ENCODE data around the gene C2orf49. TPM values are rescaled to one million over a fixed set of nuclear protein-coding genes. Genes with fewer than 3 reads are reported as not detected.
A peak's percentile ranks its signal among the peaks of the same experiment; 100 is the strongest.

The C2orf49 gene
- total RNA-seq, 1 donor from 2014 or later, result 20.8 TPM

DNA sequence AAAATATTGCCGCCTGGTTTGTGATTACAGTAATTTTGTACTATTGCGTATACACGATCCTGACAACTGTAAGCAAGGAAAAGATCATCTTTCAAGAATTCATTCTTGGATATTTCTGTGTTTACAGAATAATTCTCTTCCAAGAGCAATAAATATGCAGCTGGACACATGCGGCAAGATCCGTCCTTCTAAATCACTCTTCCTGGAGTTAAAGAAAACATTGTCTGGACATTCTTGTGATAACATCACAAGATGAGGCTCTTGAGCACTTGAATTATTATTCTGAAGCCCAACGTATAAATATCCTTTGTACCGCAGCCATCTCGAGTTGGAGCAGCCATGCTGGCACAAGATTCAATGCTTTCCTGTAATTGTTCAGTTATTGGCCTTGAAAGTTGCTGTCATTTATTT, 51.6 kb downstream of the C2orf49 start:
- Mint-ChIP-seq H3K27ac (peak overlapping the region; percentile 91), H3K4me1 (peaks cover 38% of the 10 kb centered on the region), H3K9me3 (no peaks in the 10 kb centered on the region), H3K27me3 (ENCODE audit: low read depth) (no peaks in the 10 kb centered on the region), H3K36me3 (peaks cover 25% of the 10 kb centered on the region), H3K4me3 (no peak overlapping the region)
- TF ChIP-seq, protein P1, sequence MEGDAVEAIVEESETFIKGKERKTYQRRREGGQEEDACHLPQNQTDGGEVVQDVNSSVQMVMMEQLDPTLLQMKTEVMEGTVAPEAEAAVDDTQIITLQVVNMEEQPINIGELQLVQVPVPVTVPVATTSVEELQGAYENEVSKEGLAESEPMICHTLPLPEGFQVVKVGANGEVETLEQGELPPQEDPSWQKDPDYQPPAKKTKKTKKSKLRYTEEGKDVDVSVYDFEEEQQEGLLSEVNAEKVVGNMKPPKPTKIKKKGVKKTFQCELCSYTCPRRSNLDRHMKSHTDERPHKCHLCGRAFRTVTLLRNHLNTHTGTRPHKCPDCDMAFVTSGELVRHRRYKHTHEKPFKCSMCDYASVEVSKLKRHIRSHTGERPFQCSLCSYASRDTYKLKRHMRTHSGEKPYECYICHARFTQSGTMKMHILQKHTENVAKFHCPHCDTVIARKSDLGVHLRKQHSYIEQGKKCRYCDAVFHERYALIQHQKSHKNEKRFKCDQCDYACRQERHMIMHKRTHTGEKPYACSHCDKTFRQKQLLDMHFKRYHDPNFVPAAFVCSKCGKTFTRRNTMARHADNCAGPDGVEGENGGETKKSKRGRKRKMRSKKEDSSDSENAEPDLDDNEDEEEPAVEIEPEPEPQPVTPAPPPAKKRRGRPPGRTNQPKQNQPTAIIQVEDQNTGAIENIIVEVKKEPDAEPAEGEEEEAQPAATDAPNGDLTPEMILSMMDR (IDR thresholded peaks at IDR 0.05; ENCODE audit: unreplicated experiment), result no peak
- DNase-seq (ENCODE audit: low spot score in 2 of 2, unreplicated experiment in 2 of 2), result no peak

DNA sequence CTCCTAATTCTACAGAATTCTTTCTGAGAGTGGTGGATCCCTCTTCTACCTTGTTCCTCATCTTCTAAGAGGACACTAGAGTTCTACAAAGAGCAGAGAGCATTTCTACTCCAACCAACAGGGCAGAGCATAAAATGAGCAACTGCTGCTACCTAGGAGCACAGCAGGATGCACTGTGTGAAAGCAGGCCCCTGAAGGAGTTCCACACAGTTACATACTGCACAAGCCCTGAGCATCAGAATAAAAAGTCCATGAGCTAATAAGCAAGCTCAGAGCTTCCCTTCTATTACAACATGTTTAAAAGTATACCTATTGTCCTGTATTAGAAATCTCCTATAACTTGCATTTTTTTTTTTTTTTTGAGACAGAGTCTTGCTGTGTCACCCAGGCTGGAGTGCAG, 53.1 kb downstream of the C2orf49 start:
- TF ChIP-seq, protein P1 (IDR thresholded peaks at IDR 0.05; ENCODE audit: unreplicated experiment), result no peak
- peaks cover 14% of the 10 kb centered on the region for H3K36me3 Mint-ChIP-seq
- no peak for DNase-seq (ENCODE audit: low spot score in 2 of 2, unreplicated experiment in 2 of 2)
- H3K9me3 Mint-ChIP-seq, result no peaks in the 10 kb centered on the region
- no peaks in the 10 kb centered on the region for H3K27me3 Mint-ChIP-seq (ENCODE audit: low read depth)
- H3K4me3 Mint-ChIP-seq, result no peak overlapping the region
- peak overlapping the region; percentile 25 for H3K27ac Mint-ChIP-seq
- peaks cover 45% of the 10 kb centered on the region for H3K4me1 Mint-ChIP-seq

DNA sequence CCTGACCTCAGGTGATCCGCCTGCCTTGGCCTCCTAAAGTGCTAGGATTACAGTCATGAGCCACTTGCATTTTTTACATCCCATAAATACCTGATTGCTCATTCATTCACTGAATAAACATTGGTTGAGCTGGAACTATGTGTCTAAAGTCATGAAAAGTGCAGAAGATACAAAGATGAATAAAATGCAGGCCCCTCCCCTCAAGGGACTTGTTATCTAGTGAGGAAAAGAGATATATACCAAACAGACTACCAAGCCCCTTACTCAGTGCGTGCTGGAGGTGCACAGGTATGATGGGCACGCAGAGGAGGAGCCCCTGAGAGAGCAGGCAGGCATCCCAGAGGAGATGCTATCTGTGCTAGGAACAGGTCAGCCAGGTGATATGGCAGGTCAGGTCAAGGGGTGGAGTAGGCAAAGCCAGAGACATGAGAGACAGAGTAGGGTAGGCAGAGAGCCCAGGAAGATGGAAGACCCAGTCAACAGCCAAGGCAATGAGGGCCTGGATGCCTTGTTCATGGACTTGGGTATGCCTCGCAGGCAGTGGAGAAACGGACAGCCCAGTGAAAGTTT, 53.8 kb downstream of the C2orf49 start:
- peaks cover 15% of the 10 kb centered on the region for H3K36me3 Mint-ChIP-seq
- no peak for DNase-seq (ENCODE audit: low spot score in 2 of 2, unreplicated experiment in 2 of 2)
- TF ChIP-seq, protein P1 (IDR thresholded peaks at IDR 0.05; ENCODE audit: unreplicated experiment), result no peak
- no peaks in the 10 kb centered on the region for H3K9me3 Mint-ChIP-seq
- peaks cover 51% of the 10 kb centered on the region for H3K4me1 Mint-ChIP-seq
- H3K27me3 Mint-ChIP-seq (ENCODE audit: low read depth), result no peaks in the 10 kb centered on the region
- H3K4me3 Mint-ChIP-seq, result no peak overlapping the region
- peak overlapping the region; percentile 13 for H3K27ac Mint-ChIP-seq

DNA sequence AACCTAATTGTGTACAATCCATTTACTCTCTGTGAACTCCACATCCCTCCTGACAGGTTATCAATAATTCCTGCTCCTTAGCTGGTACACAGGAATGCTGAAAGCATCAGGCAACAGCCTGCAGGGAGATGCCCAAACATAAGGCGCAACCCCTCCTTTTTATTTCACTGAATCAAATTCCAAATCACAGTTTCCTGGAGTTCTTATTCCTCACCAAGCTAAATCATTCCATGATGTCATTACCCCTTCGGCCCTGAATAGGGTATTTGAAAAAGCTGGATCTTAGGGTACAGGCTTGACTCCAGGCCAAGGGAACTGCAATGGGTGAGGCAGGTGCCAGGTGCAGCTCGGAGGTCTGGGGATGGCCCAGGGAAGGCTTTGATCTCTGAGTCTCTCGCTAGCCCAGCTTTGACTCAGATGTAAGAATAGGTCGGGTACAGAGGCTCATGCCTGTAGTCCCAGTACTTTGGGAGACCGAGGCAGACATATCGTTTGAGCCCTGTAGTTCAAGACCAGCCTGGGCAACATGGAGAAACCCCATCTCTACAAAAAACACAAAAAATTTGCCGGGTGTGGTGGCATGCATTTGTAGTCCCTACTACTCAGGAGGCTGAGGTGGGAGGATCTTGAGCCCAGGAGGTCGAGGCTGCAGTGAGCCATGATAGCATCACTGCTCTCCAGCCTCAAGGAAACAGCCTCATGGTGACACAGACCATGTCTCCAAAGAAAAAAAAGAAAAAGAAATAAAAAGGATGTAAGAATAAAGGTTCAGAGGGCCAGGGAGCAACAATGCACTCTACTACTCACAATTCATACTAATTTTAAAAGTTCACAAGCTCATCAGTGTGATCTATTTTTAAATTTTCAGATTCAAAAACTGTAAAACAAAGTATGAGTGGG, 54.7 kb downstream of the C2orf49 start:
- no peaks in the 10 kb centered on the region for H3K9me3 Mint-ChIP-seq
- no peak overlapping the region for H3K27ac Mint-ChIP-seq

DNA sequence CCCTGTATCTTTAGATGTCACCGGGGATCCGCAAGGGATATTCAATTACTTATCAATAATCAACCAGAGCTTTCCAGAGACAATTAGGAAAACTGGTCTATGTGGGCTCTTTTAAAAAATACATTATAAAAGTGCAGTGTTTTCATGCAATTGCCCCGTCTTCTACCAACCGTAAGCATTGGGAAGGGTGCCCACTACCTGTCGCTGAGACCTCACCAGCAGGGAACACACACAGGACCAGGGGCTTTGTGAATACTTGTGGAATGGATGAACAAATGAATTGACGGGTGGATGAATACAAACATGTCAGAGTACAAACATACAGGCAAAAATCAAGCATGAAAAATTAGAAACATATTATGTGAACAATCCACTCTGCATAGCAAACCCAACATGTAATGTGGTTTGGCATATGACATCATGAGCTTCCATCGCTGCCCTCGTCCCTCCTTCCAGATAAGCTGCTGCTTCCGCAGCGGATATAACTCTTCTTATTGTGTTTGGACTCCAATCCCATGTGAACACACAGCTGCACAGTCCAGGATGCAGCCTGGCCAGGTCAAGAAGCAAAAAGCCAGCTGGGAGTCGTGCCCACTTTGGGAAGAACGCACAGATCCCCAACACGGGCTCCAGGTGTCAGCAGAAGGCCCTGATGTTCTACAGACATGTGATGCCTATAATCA, 56.2 kb downstream of the C2orf49 start:
- Mint-ChIP-seq H3K27ac (peak overlapping the region; percentile 70), H3K27me3 (ENCODE audit: low read depth) (no peaks in the 10 kb centered on the region), H3K9me3 (no peaks in the 10 kb centered on the region), H3K4me3 (no peak overlapping the region), H3K4me1 (peaks cover 64% of the 10 kb centered on the region), H3K36me3 (peaks cover 11% of the 10 kb centered on the region)
- TF ChIP-seq, protein P1 (IDR thresholded peaks at IDR 0.05; ENCODE audit: unreplicated experiment), result no peak
- DNase-seq (ENCODE audit: low spot score in 2 of 2, unreplicated experiment in 2 of 2), result no peak

More for the DNA sequence above, 54.7 kb downstream of the C2orf49 start:
- Mint-ChIP-seq H3K36me3 (peaks cover 15% of the 10 kb centered on the region), H3K27me3 (ENCODE audit: low read depth) (no peaks in the 10 kb centered on the region), H3K4me1 (peaks cover 56% of the 10 kb centered on the region), H3K4me3 (no peak overlapping the region)
- TF ChIP-seq, protein P1 (IDR thresholded peaks at IDR 0.05; ENCODE audit: unreplicated experiment), result no peak
- DNase-seq (ENCODE audit: low spot score in 2 of 2, unreplicated experiment in 2 of 2), result no peak

Data from mesothelial cell of epicardium (in vitro differentiated cells).